ENCODE results near the gene ITGA2.

DNA sequence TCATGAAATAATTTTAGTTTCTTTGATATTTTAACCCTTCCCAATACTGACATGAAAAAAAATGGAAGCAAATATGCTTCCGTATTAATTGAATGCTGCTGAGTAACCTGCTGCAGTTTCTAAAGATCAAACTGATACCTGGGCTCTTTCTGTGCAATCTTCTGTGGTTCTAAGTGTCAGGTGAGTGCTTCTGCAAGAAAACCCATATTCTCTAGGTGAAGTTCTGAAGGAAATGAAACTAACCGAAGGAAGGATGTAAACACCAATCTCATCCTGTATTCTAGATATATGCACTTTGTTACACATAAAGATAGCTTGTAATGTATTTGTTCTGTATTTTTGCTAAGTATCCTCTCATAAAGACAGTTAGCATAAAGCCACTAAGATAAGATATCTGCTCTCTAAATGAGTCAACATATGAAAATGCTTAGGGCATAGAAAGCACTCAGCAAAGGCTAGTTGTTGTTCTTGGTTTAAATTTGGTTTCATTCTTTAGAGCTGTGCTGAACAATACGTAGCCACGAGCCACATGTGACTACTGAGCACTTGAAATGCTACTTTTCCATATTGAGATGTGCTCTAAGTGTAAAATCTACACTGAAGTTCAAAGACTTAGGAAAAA is 52.0 kb downstream of the ITGA2 start:
- TF ChIP-seq, protein P1, sequence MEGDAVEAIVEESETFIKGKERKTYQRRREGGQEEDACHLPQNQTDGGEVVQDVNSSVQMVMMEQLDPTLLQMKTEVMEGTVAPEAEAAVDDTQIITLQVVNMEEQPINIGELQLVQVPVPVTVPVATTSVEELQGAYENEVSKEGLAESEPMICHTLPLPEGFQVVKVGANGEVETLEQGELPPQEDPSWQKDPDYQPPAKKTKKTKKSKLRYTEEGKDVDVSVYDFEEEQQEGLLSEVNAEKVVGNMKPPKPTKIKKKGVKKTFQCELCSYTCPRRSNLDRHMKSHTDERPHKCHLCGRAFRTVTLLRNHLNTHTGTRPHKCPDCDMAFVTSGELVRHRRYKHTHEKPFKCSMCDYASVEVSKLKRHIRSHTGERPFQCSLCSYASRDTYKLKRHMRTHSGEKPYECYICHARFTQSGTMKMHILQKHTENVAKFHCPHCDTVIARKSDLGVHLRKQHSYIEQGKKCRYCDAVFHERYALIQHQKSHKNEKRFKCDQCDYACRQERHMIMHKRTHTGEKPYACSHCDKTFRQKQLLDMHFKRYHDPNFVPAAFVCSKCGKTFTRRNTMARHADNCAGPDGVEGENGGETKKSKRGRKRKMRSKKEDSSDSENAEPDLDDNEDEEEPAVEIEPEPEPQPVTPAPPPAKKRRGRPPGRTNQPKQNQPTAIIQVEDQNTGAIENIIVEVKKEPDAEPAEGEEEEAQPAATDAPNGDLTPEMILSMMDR (IDR thresholded peaks at IDR 0.05; ENCODE audit: poor library complexity, severe bottlenecking): no peak
- no peak for TF ChIP-seq EZH2 (IDR thresholded peaks at IDR 0.05; ENCODE audit: borderline replicate concordance, insufficient read depth, low read length, poor library complexity, severe bottlenecking)
